Thyroid gland (tissue), 4 donors: Measurements from ENCODE around the gene RHAG. TPM values are rescaled to one million over a fixed set of nuclear protein-coding genes. Genes with fewer than 3 reads are reported as not detected.

Experiments
- DNase-seq, 2 donors: peaks; one replicate each; pipeline ENCODE4 v3.0.0-alpha.2; 2019
- H3K27ac ChIP-seq, 3 donors: fragments of 200-600 bp; sonication (generic); 1 replicate in 2 of 3; 2 replicates in 1 of 3; pipeline ENCODE4 v1.5.1; 2016 to 2019; ENCODE audit warnings: mild to moderate bottlenecking in 1 of 3, moderate library complexity in 1 of 3
- H3K27me3 ChIP-seq: fragments of 200-600 bp; sonication (generic); one replicate; pipeline ENCODE4 v1.5.1; 2019
- H3K36me3 ChIP-seq, 2 donors: fragments of 200-600 bp; sonication (generic); one replicate each; pipeline ENCODE4 v1.5.1; 2016 to 2019
- H3K4me1 ChIP-seq, 2 donors: fragments of 200-600 bp; sonication (generic); one replicate each; pipeline ENCODE4 v1.5.1; 2017 to 2019
- H3K4me3 ChIP-seq, 3 donors: fragments of 200-600 bp; sonication (generic); replicated peaks in 1 of 3; 1 replicate in 2 of 3; 2 replicates in 1 of 3; pipeline ENCODE4 v1.5.1; 2016; ENCODE audit warnings: mild to moderate bottlenecking in 1 of 3
- H3K9me3 ChIP-seq: fragments of 200-600 bp; sonication (generic); one replicate; pipeline ENCODE4 v1.5.1; 2017
- CTCF ChIP-seq, 6 experiments: fragments of 200-600 bp in 3 of 6; fragments of 450-650 bp in 3 of 6; sonication (generic) in 3 of 6; IDR thresholded peaks; one replicate each; pipeline ENCODE4 v1.5.1; 2016 to 2019; ENCODE audit warnings: antibody characterized with exemption in 6 of 6, mild to moderate bottlenecking in 2 of 6, inconsistent platforms in 1 of 6, moderate library complexity in 1 of 6
- POLR2A ChIP-seq, 2 donors: fragments of 450-650 bp; IDR thresholded peaks; one replicate each; pipeline ENCODE4 v1.6.1; 2017; ENCODE audit warnings: antibody characterized with exemption in 2 of 2, mild to moderate bottlenecking in 2 of 2, moderate library complexity in 1 of 2
- WGBS, 2 donors: methylation state at CpG; one replicate each; pipeline ENCODE4 v1.1.5; 2017; 5-methylcytosine and 5-hydroxymethylcytosine counted together
- intact Hi-C: fragments of 100-400 bp; cut with DNase I; formaldehyde crosslinking; loops from one replicate; pipeline ENCODE4 v1.15.1; 2023
- total RNA-seq, 4 donors: library from RNA; depleted of rRNA; stranded (reverse); fragments of >200 nt; gene quantifications; one replicate each; pipeline ENCODE4 v1.2.3, GENCODE V29; 2016

The RHAG gene
- total RNA-seq, 4 donors from 2014 or later, result not detected

GRCh38 chr6:49582529-49582928, 54.1 kb downstream of the RHAG start:
- H3K4me3 ChIP-seq, result no peak overlapping the region
- WGBS, 2 donors, result 75 to 81% methylated on average over 1 of the region's 1 CpG
- no peak overlapping the region for H3K27ac ChIP-seq
- no peak for DNase-seq
- H3K36me3 ChIP-seq, result no peaks in the 10 kb centered on the region
- H3K27me3 ChIP-seq, result no peaks in the 10 kb centered on the region
- TF ChIP-seq POLR2A (IDR thresholded peaks at IDR 0.05) (no peak), CTCF (IDR thresholded peaks at IDR 0.05) (no peak)
- H3K4me1 ChIP-seq, result no peaks in the 10 kb centered on the region
- no peaks in the 10 kb centered on the region for H3K9me3 ChIP-seq
- intact Hi-C loops, result no loop called here

GRCh38 chr6:49579649-49580048, 57.0 kb downstream of the RHAG start:
- intact Hi-C loops, result no loop called here
- TF ChIP-seq POLR2A (IDR thresholded peaks at IDR 0.05) (no peak), CTCF (IDR thresholded peaks at IDR 0.05) (no peak)
- H3K27me3 ChIP-seq, result no peaks in the 10 kb centered on the region
- no peaks in the 10 kb centered on the region for H3K36me3 ChIP-seq
- no peaks in the 10 kb centered on the region for H3K9me3 ChIP-seq
- H3K27ac ChIP-seq, result no peak overlapping the region
- no peak for DNase-seq
- H3K4me3 ChIP-seq, result no peak overlapping the region
- H3K4me1 ChIP-seq, result no peaks in the 10 kb centered on the region

- intact Hi-C loops, result no loop called here
- TF ChIP-seq POLR2A (IDR thresholded peaks at IDR 0.05) (no peak), CTCF (IDR thresholded peaks at IDR 0.05) (no peak)
- Histone ChIP-seq H3K36me3 (no peaks in the 10 kb centered on the region), H3K27ac (no peak overlapping the region), H3K4me3 (no peak overlapping the region), H3K9me3 (no peaks in the 10 kb centered on the region), H3K27me3 (no peaks in the 10 kb centered on the region), H3K4me1 (no peaks in the 10 kb centered on the region)
- no peak for DNase-seq
- 100% methylated on average over 1 of the region's 1 CpG for WGBS, 2 donors
Observed at GRCh38 chr6:49576618-49577017, 60.0 kb downstream of the RHAG start.

- Histone ChIP-seq H3K27me3 (no peaks in the 10 kb centered on the region), H3K4me3 (no peak overlapping the region), H3K27ac (no peak overlapping the region), H3K4me1 (no peaks in the 10 kb centered on the region), H3K36me3 (no peaks in the 10 kb centered on the region), H3K9me3 (no peaks in the 10 kb centered on the region)
- 56 to 65% methylated on average over 6 of the region's 6 CpGs for WGBS, 2 donors
- TF ChIP-seq POLR2A (IDR thresholded peaks at IDR 0.05) (no peak), CTCF (IDR thresholded peaks at IDR 0.05) (no peak)
- intact Hi-C loops, result no loop called here
- DNase-seq, result no peak
Observed at GRCh38 chr6:49570474-49571079, 66.1 kb downstream of the RHAG start.

GRCh38 chr6:49565855-49566254, 70.8 kb downstream of the RHAG start:
- DNase-seq, result peak; percentile 6 to 20
- TF ChIP-seq POLR2A (IDR thresholded peaks at IDR 0.05), result peak in 1 of 2 donors; percentile 27
- TF ChIP-seq CTCF (IDR thresholded peaks at IDR 0.05), result no peak
- Histone ChIP-seq H3K27ac (no peak overlapping the region), H3K27me3 (no peaks in the 10 kb centered on the region), H3K36me3 (no peaks in the 10 kb centered on the region), H3K4me1 (no peaks in the 10 kb centered on the region), H3K4me3 (no peak overlapping the region), H3K9me3 (no peaks in the 10 kb centered on the region)
- WGBS, 2 donors, result 80 to 81% methylated on average over 10 of the region's 10 CpGs
- intact Hi-C loops, result no loop called here
